CD4-positive, alpha-beta T cell treated with Interleukin-21 for 1 hour (primary cell): Measurements from ENCODE around the gene LLGL2.
A peak's percentile ranks its signal among the peaks of the same experiment; 100 is the strongest.

Experiments used
- DNase-seq: peaks from one replicate; pipeline ENCODE4 v3.0.0-alpha.2; 2020

LLGL2 gene

GRCh38 chr17:75491680-75492079 lies 33.8 kb upstream of the LLGL2 start:
- no peak for DNase-seq

- no peak for DNase-seq
Measured at GRCh38 chr17:75492555-75493168, 32.8 kb upstream of the LLGL2 start.

GRCh38 chr17:75493476-75494129 lies 31.9 kb upstream of the LLGL2 start:
- DNase-seq = no peak

- no peak for DNase-seq
Measured at GRCh38 chr17:75494326-75494877, 31.1 kb upstream of the LLGL2 start.

- no peak for DNase-seq
Measured at GRCh38 chr17:75496005-75496404, 29.5 kb upstream of the LLGL2 start.

GRCh38 chr17:75498039-75498725 lies 27.3 kb upstream of the LLGL2 start:
- DNase-seq = no peak

GRCh38 chr17:75498726-75499213 lies 26.7 kb upstream of the LLGL2 start:
- DNase-seq = no peak

- no peak for DNase-seq
Measured at GRCh38 chr17:75499313-75500022, 26.0 kb upstream of the LLGL2 start.

GRCh38 chr17:75500419-75501216 lies 24.9 kb upstream of the LLGL2 start:
- no peak for DNase-seq

- no peak for DNase-seq
Measured at GRCh38 chr17:75501378-75502071, 24.0 kb upstream of the LLGL2 start.

GRCh38 chr17:75502072-75502720 lies 23.3 kb upstream of the LLGL2 start:
- no peak for DNase-seq

- no peak for DNase-seq
Measured at GRCh38 chr17:75502721-75503329, 22.7 kb upstream of the LLGL2 start.

- no peak for DNase-seq
Measured at GRCh38 chr17:75503337-75503950, 22.1 kb upstream of the LLGL2 start.

- DNase-seq = peak; percentile 21
Measured at GRCh38 chr17:75503976-75504346, 21.5 kb upstream of the LLGL2 start.

GRCh38 chr17:75504347-75505151 lies 20.9 kb upstream of the LLGL2 start:
- peak; percentile 50 for DNase-seq

- no peak for DNase-seq
Measured at GRCh38 chr17:75505152-75505409, 20.4 kb upstream of the LLGL2 start.

GRCh38 chr17:75505640-75506039 lies 19.9 kb upstream of the LLGL2 start:
- no peak for DNase-seq

- no peak for DNase-seq
Measured at GRCh38 chr17:75506134-75506533, 19.4 kb upstream of the LLGL2 start.

- no peak for DNase-seq
Measured at GRCh38 chr17:75506888-75507287, 18.6 kb upstream of the LLGL2 start.
